WTC11 (cell line): ENCODE measurements around the gene GIGYF2.

Experiments
- CTCF ChIP-seq: fragments of 200-600 bp; IDR thresholded peaks from 2 replicates; pipeline ENCODE4 v1.8.0; 2022; ENCODE audit warnings: antibody characterized with exemption
- KAT7 ChIP-seq: sonication (generic); formaldehyde crosslinking; IDR thresholded peaks from 2 replicates; pipeline ENCODE4 v1.8.1; 2023; ENCODE audit warnings: missing genetic modification reagents, mild to moderate bottlenecking, borderline replicate concordance
- NR2C2 ChIP-seq: sonication (generic); formaldehyde crosslinking; IDR thresholded peaks from 2 replicates; pipeline ENCODE4 v1.8.0; 2022; ENCODE audit warnings: mild to moderate bottlenecking, missing genetic modification reagents

- TF ChIP-seq NR2C2 (CRISPR knock-in tag) (no peak), CTCF (no peak), KAT7 (CRISPR knock-in tag) (no peak)
Observed at GRCh38 chr2:232842689-232843088, 145.6 kb downstream of the GIGYF2 start.
